Measurements from ENCODE around the gene CCT2.

CCT2 gene

DNA sequence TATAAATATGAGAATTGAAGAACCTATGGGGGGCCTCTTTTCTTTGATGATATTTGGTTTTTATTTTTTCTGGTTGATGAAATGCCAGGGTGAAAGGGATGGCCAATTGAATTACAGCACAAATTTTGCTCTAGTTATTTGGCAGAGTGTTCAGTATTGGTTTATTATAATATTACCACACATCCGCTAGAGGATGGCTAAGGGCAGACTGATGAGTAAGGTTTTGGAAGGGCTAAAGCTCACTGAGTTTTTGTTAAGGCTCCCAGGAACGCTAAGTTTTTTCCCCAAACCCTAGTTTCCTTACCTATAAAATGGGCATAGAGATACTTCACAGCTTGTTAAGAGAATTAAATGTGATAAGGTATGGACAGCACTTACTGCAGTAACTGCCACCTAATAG, 59.8 kb downstream of the CCT2 start:
- no peak for DNase-seq

DNA sequence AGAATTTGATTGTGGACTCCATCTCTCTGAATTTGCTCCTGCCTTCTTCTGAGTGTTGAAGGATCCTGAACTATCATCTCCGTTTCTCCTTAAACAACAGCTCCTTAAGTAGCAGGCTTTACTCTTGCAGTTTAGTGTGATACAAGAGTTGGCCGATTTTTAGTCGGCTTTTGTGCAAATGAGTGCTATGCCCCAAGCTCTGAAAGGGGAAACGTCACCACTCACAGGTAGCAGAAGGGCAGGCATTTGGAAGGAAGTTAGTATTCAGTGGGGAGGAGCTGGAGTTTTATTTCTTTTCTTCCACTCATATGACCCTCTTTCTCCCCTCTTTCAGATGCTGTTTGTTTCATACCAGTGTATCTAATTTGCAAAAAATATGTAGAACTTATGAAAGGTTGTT, 61.9 kb downstream of the CCT2 start:
- no peak for DNase-seq

DNA sequence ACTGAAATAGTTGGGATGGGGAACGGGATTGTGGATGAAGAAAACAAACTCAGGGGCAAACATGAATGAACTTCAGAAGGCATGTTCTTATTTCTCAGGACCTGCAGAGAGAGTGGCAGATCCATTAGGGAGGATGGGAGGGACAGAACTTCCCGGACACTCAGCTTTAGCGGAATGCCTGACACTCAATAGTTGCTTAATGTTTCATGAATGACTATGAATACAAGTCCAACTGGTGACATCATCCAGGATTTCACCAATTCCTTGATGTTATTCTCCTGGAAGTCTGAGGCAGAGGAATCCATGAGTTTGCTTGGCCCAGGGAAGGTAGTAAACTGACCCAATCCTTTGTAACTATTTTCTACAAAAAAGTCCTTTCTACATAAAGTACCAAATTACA, 63.2 kb downstream of the CCT2 start:
- DNase-seq, result no peak

DNA sequence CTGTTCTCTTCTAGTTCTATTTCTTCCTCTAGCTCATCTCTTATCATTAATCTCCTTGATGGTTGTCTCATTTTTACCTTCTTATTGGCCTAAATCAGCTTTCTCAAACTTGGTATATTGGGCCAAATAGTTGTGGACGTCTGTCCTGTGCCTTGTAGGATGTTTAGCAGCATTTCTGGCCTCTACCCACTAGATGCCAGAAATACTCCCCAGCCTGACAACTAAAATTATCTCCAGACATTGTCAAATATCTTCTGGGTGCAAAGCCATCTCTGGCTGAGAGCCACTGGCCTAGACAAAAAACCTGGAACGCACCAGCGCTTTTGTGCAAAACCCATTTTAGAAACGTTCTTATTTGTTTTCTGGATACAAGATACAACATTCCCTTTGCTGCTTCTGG, 64.3 kb downstream of the CCT2 start:
- no peak for DNase-seq
